HUES6 (cell line): ENCODE data around the gene CTAG2.
"Not testable (repeated sequence)": the region's sequence is repeated elsewhere in the genome, so short reads cannot be mapped to it uniquely, and the experiment has no call there.

Experiments used
- H3K27ac ChIP-seq: 2 replicates; pipeline ENCODE4 v1.7.0; 2013; ENCODE audit warnings: low read depth, mild to moderate bottlenecking, low read length, inconsistent platforms
- H3K27me3 ChIP-seq: 2 replicates; pipeline ENCODE4 v1.6.1; 2013; ENCODE audit warnings: low read length; ENCODE audit not compliant: control insufficient read depth, insufficient read depth
- H3K36me3 ChIP-seq: 2 replicates; pipeline ENCODE4 v1.6.1; 2013; ENCODE audit warnings: low read length; ENCODE audit not compliant: control insufficient read depth, insufficient read depth
- H3K4me1 ChIP-seq: 2 replicates; pipeline ENCODE4 v1.6.1; 2013; ENCODE audit warnings: low read length; ENCODE audit not compliant: control insufficient read depth, insufficient read depth
- H3K4me3 ChIP-seq: 2 replicates; pipeline ENCODE4 v1.5.1; 2013; ENCODE audit warnings: low read depth, low read length
- H3K9ac ChIP-seq: one replicate; pipeline ENCODE4 v1.6.1; 2013; ENCODE audit warnings: mild to moderate bottlenecking, low read length
- H3K9me3 ChIP-seq: 2 replicates; pipeline ENCODE4 v1.6.1; 2013; ENCODE audit warnings: low read depth, low read length; ENCODE audit not compliant: control insufficient read depth, insufficient read depth

CTAG2 gene

DNA sequence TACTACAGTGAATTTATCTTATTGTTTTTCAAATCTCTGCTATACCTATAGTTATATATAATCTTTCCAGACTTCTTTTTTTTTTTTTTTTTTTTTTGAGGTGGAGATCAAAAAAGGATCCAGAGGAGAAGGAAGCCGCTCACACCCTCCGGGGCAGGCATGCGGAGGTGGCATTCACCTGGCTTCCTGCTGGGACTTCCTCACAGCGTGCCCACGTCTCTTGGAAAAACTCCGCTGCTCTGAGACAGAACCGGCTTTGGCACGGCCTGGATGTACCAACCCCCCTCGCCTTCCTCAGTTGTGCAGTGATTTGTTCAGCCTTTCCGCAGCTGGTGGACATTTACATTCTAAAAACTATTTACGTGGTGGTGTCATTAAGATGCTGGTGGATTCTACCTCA, 45.4 kb downstream of the CTAG2 start:
- not testable (repeated sequence) for H3K27me3 ChIP-seq, H3K27ac ChIP-seq, H3K36me3 ChIP-seq, H3K4me3 ChIP-seq, H3K9ac ChIP-seq, H3K4me1 ChIP-seq
- H3K9me3 ChIP-seq, result peaks cover 31% of the 10 kb centered on the region

GRCh38 chrX:154607370-154607769, 46.0 kb downstream of the CTAG2 start:
- H3K27ac ChIP-seq, result no peak overlapping the region
- no peak overlapping the region for H3K9ac ChIP-seq
- H3K27me3 ChIP-seq, result no peaks in the 10 kb centered on the region
- H3K4me1 ChIP-seq, result peaks cover 6% of the 10 kb centered on the region; the same call in 1 of the 2 replicates
- no peaks in the 10 kb centered on the region for H3K36me3 ChIP-seq
- H3K9me3 ChIP-seq, result peaks cover 33% of the 10 kb centered on the region
- H3K4me3 ChIP-seq, result no peak overlapping the region

GRCh38 chrX:154605566-154605965, 47.8 kb downstream of the CTAG2 start:
- Histone ChIP-seq H3K36me3 (no peaks in the 10 kb centered on the region), H3K27me3 (no peaks in the 10 kb centered on the region), H3K4me3 (no peak overlapping the region), H3K4me1 (peaks cover 6% of the 10 kb centered on the region; the same call in 1 of the 2 replicates), H3K9me3 (peaks cover 40% of the 10 kb centered on the region), H3K27ac (no peak overlapping the region), H3K9ac (no peak overlapping the region)

- H3K36me3 ChIP-seq, result no peaks in the 10 kb centered on the region
- peaks cover 48% of the 10 kb centered on the region for H3K9me3 ChIP-seq
- no peak overlapping the region for H3K9ac ChIP-seq
- H3K4me1 ChIP-seq, result peaks cover 6% of the 10 kb centered on the region; the same call in 1 of the 2 replicates
- H3K27me3 ChIP-seq, result no peaks in the 10 kb centered on the region
- no peak overlapping the region for H3K27ac ChIP-seq
- no peak overlapping the region for H3K4me3 ChIP-seq
Measured at GRCh38 chrX:154603438-154604430, 49.6 kb downstream of the CTAG2 start.

GRCh38 chrX:154602766-154603437, 50.5 kb downstream of the CTAG2 start:
- H3K4me3 ChIP-seq, result no peak overlapping the region
- peaks cover 48% of the 10 kb centered on the region for H3K9me3 ChIP-seq
- no peak overlapping the region for H3K27ac ChIP-seq
- H3K27me3 ChIP-seq, result no peaks in the 10 kb centered on the region
- no peak overlapping the region for H3K9ac ChIP-seq
- H3K36me3 ChIP-seq, result no peaks in the 10 kb centered on the region
- H3K4me1 ChIP-seq, result peaks cover 6% of the 10 kb centered on the region; the same call in 1 of the 2 replicates

- peaks cover 52% of the 10 kb centered on the region for H3K9me3 ChIP-seq
- no peak overlapping the region for H3K9ac ChIP-seq
- no peaks in the 10 kb centered on the region for H3K27me3 ChIP-seq
- peaks cover 6% of the 10 kb centered on the region; the same call in 1 of the 2 replicates for H3K4me1 ChIP-seq
- H3K27ac ChIP-seq, result no peak overlapping the region
- H3K36me3 ChIP-seq, result no peaks in the 10 kb centered on the region
- H3K4me3 ChIP-seq, result no peak overlapping the region
Measured at GRCh38 chrX:154602226-154602625, 51.2 kb downstream of the CTAG2 start.
